Epithelial cell of proximal tubule (primary cell): Measurements from ENCODE around the gene PTPRN2. TPM values are rescaled to one million over a fixed set of nuclear protein-coding genes. Genes with fewer than 3 reads are reported as not detected.

Experiments used
- DNase-seq: peaks from one replicate; pipeline ENCODE4 v3.0.0-alpha.2; 2011; ENCODE audit warnings: low read depth
- H3K4me3 ChIP-seq: 2 replicates; pipeline ENCODE4 v1.5.1; 2011; ENCODE audit warnings: low read depth, mild to moderate bottlenecking, low read length
- total RNA-seq: library from RNA; depleted of rRNA; stranded (reverse); fragments of >200 nt; gene quantifications from 2 replicates; pipeline ENCODE4 v1.2.3, GENCODE V29; 2015
- TF ChIP-seq, protein P1 (sequence below): conservative IDR thresholded peaks from 2 replicates; pipeline ENCODE4 v1.5.1; 2012; ENCODE audit warnings: low read depth, mild to moderate bottlenecking, low read length

The PTPRN2 gene
- total RNA-seq, 1 donor from 2014 or later = 2.8 TPM

DNA sequence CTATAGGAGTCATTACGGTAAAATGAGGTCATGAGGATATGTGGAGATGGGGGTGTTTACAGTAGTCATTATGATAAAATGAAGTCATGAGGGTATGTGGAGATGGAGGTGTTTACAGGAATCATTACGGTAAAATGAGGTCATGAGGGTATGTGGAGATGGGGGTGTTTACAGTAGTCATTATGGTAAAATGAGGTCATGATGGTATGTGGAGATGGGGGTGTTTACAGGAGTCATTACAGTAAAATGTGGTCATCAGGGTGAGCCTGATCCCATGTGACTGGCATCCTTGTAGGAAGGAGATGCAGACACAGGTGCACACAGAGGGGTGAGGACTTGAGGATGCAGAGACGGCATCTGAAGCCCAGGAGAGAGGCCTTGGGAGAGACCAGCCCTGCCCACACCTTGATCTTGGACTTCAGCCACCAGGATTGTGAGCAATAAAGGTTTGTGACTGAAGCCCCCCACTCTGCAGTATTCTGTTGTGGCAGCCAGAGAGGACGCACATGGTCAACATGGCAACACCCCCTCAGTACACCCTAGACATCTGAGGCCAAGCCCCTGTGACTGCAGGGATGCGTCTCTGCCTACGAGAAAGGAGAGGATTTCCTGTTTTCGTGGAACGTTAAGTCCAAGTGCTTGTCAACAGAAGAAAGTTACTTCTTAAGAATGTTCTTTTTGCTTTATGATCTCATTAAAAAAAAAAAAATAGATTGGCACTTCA, 706.4 kb downstream of the PTPRN2 start:
- no peak overlapping the region for H3K4me3 ChIP-seq
- TF ChIP-seq, protein P1, sequence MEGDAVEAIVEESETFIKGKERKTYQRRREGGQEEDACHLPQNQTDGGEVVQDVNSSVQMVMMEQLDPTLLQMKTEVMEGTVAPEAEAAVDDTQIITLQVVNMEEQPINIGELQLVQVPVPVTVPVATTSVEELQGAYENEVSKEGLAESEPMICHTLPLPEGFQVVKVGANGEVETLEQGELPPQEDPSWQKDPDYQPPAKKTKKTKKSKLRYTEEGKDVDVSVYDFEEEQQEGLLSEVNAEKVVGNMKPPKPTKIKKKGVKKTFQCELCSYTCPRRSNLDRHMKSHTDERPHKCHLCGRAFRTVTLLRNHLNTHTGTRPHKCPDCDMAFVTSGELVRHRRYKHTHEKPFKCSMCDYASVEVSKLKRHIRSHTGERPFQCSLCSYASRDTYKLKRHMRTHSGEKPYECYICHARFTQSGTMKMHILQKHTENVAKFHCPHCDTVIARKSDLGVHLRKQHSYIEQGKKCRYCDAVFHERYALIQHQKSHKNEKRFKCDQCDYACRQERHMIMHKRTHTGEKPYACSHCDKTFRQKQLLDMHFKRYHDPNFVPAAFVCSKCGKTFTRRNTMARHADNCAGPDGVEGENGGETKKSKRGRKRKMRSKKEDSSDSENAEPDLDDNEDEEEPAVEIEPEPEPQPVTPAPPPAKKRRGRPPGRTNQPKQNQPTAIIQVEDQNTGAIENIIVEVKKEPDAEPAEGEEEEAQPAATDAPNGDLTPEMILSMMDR = no peak
- DNase-seq = no peak

DNA sequence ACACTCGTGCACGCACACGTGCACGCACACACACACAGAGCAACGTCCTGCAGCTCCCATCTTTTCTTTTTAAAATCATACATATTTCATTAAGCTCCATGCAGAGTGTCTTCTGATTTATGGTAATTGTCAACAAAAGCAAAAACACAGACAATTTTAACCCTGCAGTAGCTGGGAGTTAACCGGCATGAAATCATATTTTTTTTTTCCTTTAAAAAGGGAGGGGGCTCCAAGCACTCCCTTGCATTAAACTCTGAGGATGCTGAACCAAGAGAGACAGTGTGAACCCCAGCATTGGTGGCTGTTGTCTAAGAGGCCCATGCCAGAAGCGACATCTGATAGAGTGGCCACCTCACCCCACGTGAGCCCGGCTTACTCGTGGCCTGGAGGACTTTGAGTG, 708.2 kb downstream of the PTPRN2 start:
- TF ChIP-seq, protein P1 = no peak
- H3K4me3 ChIP-seq = no peak overlapping the region
- DNase-seq = no peak

DNA sequence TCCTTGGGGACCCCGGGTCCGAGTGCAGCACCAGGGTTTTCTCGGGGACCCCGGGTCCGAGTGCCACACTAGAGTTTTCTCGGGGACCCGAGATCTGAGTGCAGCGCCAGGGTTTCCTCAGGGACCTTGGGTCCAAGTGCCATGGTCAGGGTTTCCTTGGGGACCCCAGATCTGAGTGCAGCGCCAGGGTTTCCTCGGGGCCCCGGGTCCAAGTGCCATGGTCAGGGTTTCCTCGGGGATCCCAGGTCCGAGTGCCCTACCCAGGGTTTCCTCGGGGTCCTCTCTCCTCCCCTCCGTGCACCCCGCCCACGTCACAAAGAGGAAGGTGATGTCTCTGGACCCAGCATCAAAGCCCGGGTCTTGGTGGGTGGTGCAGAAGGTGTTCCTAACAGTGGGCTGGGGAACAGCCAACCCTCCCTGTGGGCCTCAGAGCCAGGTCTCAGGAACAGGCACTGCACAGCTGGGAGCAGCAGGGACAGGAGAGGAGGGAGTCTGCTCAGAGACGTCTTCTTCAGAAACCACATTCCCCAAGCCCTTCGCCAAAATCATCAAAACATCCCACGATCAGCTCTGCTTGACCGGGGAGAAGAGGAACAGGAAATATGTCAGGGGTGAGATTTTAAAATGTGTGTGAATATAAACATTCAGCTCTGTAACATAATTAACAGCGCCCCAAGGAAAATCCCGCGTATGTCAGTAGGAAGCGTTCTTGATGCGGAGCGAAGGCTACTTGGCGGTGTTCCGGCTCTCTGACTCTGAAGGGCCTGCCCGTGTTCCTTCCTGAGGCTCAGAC, 710.1 kb downstream of the PTPRN2 start:
- no peak for DNase-seq
- H3K4me3 ChIP-seq = no peak overlapping the region
- TF ChIP-seq, protein P1 = no peak

DNA sequence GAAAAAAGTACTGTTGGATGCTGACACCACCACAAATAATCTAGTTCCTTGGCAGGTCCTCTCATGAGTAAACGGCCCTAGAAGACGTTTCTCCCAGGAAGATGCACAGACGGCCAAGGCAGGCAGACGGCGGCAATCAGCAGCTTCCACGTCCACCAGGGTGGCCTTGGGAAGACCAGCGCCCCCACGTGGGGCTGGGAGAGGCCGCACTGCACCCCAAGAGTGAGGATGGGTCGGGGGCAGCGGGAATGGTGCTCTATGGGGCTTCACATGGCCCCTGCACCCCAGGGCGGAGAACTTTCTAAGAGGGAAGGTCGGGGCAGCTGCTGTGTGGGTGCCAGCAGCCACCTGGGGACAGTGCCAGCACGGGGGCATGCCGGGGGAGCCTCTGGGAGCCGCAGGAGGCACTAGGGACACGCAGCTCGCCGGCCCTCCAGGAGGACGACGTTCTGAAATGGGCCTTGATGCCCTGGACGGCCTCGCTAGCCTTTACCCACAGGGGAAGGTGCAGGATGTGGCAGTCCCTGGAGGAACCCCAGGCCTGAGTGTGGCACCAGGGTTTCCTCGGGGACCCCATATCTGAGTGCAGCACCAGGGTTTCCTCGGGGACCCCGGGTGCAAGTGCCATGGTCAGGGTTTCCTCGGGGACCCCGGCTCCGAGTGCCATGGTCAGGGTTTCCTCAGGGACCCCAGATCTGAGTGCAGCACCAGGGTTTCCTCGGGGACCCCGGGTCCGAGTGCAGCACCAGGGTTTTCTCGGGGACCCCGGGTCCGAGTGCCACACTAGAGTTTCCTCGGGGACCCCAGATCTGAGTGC, 710.9 kb downstream of the PTPRN2 start:
- DNase-seq = no peak
- TF ChIP-seq, protein P1 = no peak
- no peak overlapping the region for H3K4me3 ChIP-seq

DNA sequence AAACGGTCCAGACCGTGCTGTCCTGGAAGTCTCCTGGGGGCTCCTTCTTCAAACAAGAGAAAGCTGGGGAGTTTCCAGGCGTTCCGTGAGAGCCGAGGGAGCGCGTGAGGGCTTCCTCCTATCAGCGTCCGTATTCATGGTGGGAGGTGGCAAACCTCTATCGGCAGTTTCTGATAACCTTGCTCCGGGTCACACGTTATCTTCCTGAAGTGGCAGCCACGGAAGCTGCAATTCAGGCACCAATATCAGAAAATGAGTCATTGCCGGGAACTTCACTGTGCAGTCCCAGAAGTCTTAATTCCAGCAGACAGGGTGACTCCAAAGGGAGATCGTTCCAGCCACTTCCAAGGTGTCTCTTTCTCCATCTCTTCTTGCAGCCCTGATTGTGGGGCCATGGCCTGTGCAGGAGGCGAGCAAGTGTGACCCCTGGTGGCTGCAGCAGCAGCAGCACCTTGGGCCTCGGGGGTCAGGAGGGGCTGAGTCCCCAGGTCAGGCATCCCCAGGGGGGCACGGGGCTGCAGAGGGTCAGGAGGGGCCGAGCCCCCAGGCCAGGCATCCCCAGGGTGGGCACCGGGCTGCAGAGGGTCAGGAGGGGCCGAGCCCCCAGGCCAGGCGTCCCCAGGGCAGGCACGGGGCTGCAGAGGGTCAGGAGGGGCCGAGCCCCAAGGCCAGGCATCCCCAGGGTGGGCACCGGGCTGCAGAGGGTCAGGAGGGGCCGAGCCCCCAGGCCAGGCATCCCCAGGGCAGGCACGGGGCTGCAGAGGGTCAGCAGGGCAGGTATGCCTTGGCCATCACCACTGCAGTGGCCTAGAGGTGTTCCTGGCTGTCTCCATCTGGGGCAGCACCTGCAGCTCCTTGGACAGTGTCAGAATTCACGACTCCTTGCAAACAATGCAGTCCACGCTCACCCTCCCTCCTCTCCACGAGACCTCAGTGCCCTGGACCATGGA, 712.1 kb downstream of the PTPRN2 start:
- no peak overlapping the region for H3K4me3 ChIP-seq
- TF ChIP-seq, protein P1 = no peak
- DNase-seq = no peak

DNA sequence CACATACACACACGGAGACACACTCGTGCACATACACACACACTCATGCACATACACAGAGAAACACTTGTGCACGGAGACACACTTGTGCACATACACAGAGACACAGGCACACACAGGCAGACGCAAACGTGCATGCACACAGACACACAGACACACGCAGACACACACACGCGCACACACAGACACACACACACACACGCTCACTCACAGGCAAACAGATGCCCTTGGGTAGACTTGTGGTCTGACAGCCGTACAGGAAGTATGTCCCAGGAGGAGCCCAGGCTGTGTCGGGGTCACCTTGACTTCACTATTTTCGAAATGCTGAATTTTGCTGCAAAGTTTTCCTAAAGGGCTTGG, 712.8 kb downstream of the PTPRN2 start:
- TF ChIP-seq, protein P1 = no peak
- H3K4me3 ChIP-seq = no peak overlapping the region
- DNase-seq = no peak
